ENCODE results near the gene ADAM33. TPM values are rescaled to one million over a fixed set of nuclear protein-coding genes. Genes with fewer than 3 reads are reported as not detected.

ADAM33 gene
- total and polyA plus RNA-seq, 2 of the 13 experiments (the other 11 are each of a cell fraction or from before 2014, with no cell fraction given): not detected

GRCh38 chr20:3663858-3664257, 18.0 kb downstream of the ADAM33 start:
- 4% methylated on average over 2 of the region's 2 CpGs for WGBS (ENCODE audit: low lambda C conversion rate)
- Histone ChIP-seq H3K4me2 (ENCODE audit: low read depth, low read length) (no peak overlapping the region), H3K27me3 (ENCODE audit: control insufficient read depth in 1 of 2, insufficient read depth in 2 of 2, low read length in 2 of 2) (peaks cover 13 to 41% of the 10 kb centered on the region in 2 experiments), H3K79me2 (ENCODE audit: insufficient read depth, low read length) (no peaks in the 10 kb centered on the region), H2AFZ (ENCODE audit: low read length) (no peak overlapping the region), H4K20me1 (ENCODE audit: insufficient read depth, low read length) (no peaks in the 10 kb centered on the region), H3K4me1 (ENCODE audit: insufficient read depth, low read length) (peaks cover 15% of the 10 kb centered on the region), H3K4me3 (replicated peaks in 1 of 3; ENCODE audit: insufficient read depth in 1 of 3, low read depth in 2 of 3, low read length in 3 of 3) (no peak overlapping the region), H3K9me3 (ENCODE audit: low read length) (no peaks in the 10 kb centered on the region), H3K36me3 (replicated peaks in 1 of 2; ENCODE audit: control insufficient read depth in 1 of 2, insufficient read depth in 2 of 2, low read length in 2 of 2) (no peaks in the 10 kb centered on the region), H3K27ac (ENCODE audit: extremely low read length, insufficient read depth, low read length) (no peak overlapping the region), H3K9ac (ENCODE audit: insufficient read depth, low read depth, low read length) (no peak overlapping the region)
- CTCF ChIA-PET (ENCODE audit: low intra/inter-chr PET ratio, low total read pairs): no interaction called here
- DNase-seq (ENCODE audit: low spot score): no peak
- BruUV-seq (replicated peaks): no TSS peak
- POLR2A ChIA-PET: no interaction called here
- in situ Hi-C loops (cut with HindIII; ENCODE audit: extremely low pct_ligation_motif_present, low pct_unique_long_range_greater_than_20kb) (no loop called here), intact Hi-C loops (cut with micrococcal nuclease; ENCODE audit: unreplicated experiment) (no loop called here)
- ATAC-seq: no peak
- FAIRE-seq: peak; percentile 49
- TF ChIP-seq ZMYM2 (CRISPR knock-in tag; IDR thresholded peaks at IDR 0.05) (no peak), ZMAT5 (CRISPR knock-in tag; IDR thresholded peaks at IDR 0.05; ENCODE audit: borderline replicate concordance, low read depth) (no peak), ZBTB8A (CRISPR knock-in tag; IDR thresholded peaks at IDR 0.05; ENCODE audit: borderline replicate concordance, low read depth) (no peak), KDM6A (CRISPR knock-in tag; IDR thresholded peaks at IDR 0.05; ENCODE audit: low read depth) (no peak), RXRA (CRISPR knock-in tag; IDR thresholded peaks at IDR 0.05) (no peak), GFI1 (CRISPR knock-in tag; IDR thresholded peaks at IDR 0.05; ENCODE audit: borderline replicate concordance) (no peak), HNF1A (IDR thresholded peaks at IDR 0.05; ENCODE audit: low read depth) (no peak), HNF1A (CRISPR knock-in tag; IDR thresholded peaks at IDR 0.05; ENCODE audit: borderline replicate concordance) (no peak), GMEB1 (CRISPR knock-in tag; IDR thresholded peaks at IDR 0.05; ENCODE audit: borderline replicate concordance) (no peak), ZNF883 (CRISPR knock-in tag; IDR thresholded peaks at IDR 0.05; ENCODE audit: not compliant biosample characterization) (no peak), POLR2AphosphoS2 (IDR thresholded peaks at IDR 0.05; ENCODE audit: low read depth, low read length) (no peak), ADNP (CRISPR knock-in tag; IDR thresholded peaks at IDR 0.05) (no peak), PRDM15 (CRISPR knock-in tag; IDR thresholded peaks at IDR 0.05) (no peak), ZNF577 (CRISPR knock-in tag; IDR thresholded peaks at IDR 0.05; ENCODE audit: borderline replicate concordance, low read depth) (no peak), ZKSCAN1 (IDR thresholded peaks at IDR 0.05; ENCODE audit: low read length) (no peak), ZFP36L2 (CRISPR knock-in tag; IDR thresholded peaks at IDR 0.05) (no peak)
